ENCODE data around the gene SAP25. TPM values are rescaled to one million over a fixed set of nuclear protein-coding genes. Genes with fewer than 3 reads are reported as not detected.

SAP25 gene
- total and polyA plus RNA-seq, 2 experiments from 2014 or later, result 3.8 to 4.1 TPM

- TF ChIP-seq EZH2phosphoT487 (IDR thresholded peaks at IDR 0.05; ENCODE audit: unreplicated experiment), result no peak
- TF ChIP-seq ZNF114 (CRISPR knock-in tag; IDR thresholded peaks at IDR 0.05), result no peak
- no peak for TF ChIP-seq STAT1 (IDR thresholded peaks at IDR 0.05; ENCODE audit: unreplicated experiment)
- TF ChIP-seq JUNB (IDR thresholded peaks at IDR 0.05; ENCODE audit: unreplicated experiment), result no peak
- no peak for TF ChIP-seq POLR2AphosphoS5 (IDR thresholded peaks at IDR 0.05; ENCODE audit: low read depth)
- no peak for TF ChIP-seq CREB1 (CRISPR knock-in tag; IDR thresholded peaks at IDR 0.05; ENCODE audit: low read depth)
- no peak for TF ChIP-seq NANOG (IDR thresholded peaks at IDR 0.05; ENCODE audit: borderline replicate concordance)
These were observed 2.8 kb upstream of the SAP25 start (continued) for GRCh38 chr7:100576384-100576993.

- no peak for DNase-seq (ENCODE audit: low spot score)
- peaks cover 5% of the 10 kb centered on the region; the same call in 1 of the 2 replicates for H3F3A ChIP-seq (replicated peaks; ENCODE audit: low read depth)
- no peak overlapping the region for H3K4me2 ChIP-seq
- Mint-ChIP-seq H3K4me1 (peaks cover 16% of the 10 kb centered on the region), H3K27ac (no peak overlapping the region), H3K27me3 (ENCODE audit: insufficient read depth, low read depth, poor library complexity) (peaks cover 20% of the 10 kb centered on the region), H3K4me3 (no peak overlapping the region), H3K36me3 (ENCODE audit: low read depth) (peaks cover 12% of the 10 kb centered on the region), H3K9me3 (no peaks in the 10 kb centered on the region)
- no peak overlapping the region for H3K27ac ChIP-seq (ENCODE audit: low read depth)
- no peak for ATAC-seq
- H3K9me2 ChIP-seq (ENCODE audit: insufficient read depth), result no peaks in the 10 kb centered on the region
- TF ChIP-seq EZH2 (IDR thresholded peaks at IDR 0.05; ENCODE audit: low read depth, unreplicated experiment), result no peak
- no peak for TF ChIP-seq CTCF (conservative IDR thresholded peaks at IDR 0.05; ENCODE audit: low read depth in 2 of 2)
- H2AFZ ChIP-seq, result no peak overlapping the region
- no peak overlapping the region for H3K4me3 ChIP-seq
- peaks cover 5% of the 10 kb centered on the region; the same call in 1 of the 2 replicates for H3K36me3 ChIP-seq (ENCODE audit: insufficient read depth)
- H3K27me3 ChIP-seq (ENCODE audit: insufficient read depth), result peaks cover under 1% of the 10 kb centered on the region; the same call in 1 of the 2 replicates
- H3K79me2 ChIP-seq (replicated peaks; ENCODE audit: insufficient read depth), result no peaks in the 10 kb centered on the region
- no peaks in the 10 kb centered on the region for H4K20me1 ChIP-seq (replicated peaks; ENCODE audit: insufficient read depth)
- H3K4me1 ChIP-seq (ENCODE audit: insufficient read depth), result peaks cover 19% of the 10 kb centered on the region
These were observed 2.2 kb upstream of the SAP25 start for GRCh38 chr7:100575746-100576383.

- Histone ChIP-seq H3K79me2 (replicated peaks; ENCODE audit: insufficient read depth) (no peaks in the 10 kb centered on the region), H2AFZ (no peak overlapping the region), H3K27me3 (ENCODE audit: insufficient read depth) (peaks cover 7% of the 10 kb centered on the region; the same call in 1 of the 2 replicates), H4K20me1 (replicated peaks; ENCODE audit: insufficient read depth) (no peaks in the 10 kb centered on the region), H3K4me3 (no peak overlapping the region), H3K4me2 (no peak overlapping the region), H3K27ac (ENCODE audit: low read depth) (no peak overlapping the region), H3K4me1 (ENCODE audit: insufficient read depth) (peaks cover 23% of the 10 kb centered on the region), H3K36me3 (ENCODE audit: insufficient read depth) (peaks cover 5% of the 10 kb centered on the region; the same call in 1 of the 2 replicates), H3K9me2 (ENCODE audit: insufficient read depth) (no peaks in the 10 kb centered on the region), H3F3A (replicated peaks; ENCODE audit: low read depth) (peaks cover 6% of the 10 kb centered on the region; the same call in 1 of the 2 replicates)
- DNase-seq (ENCODE audit: low spot score), result no peak
- Mint-ChIP-seq H3K27me3 (ENCODE audit: insufficient read depth, low read depth, poor library complexity) (peaks cover 24% of the 10 kb centered on the region), H3K36me3 (ENCODE audit: low read depth) (peaks cover 12% of the 10 kb centered on the region), H3K9me3 (no peaks in the 10 kb centered on the region), H3K27ac (no peak overlapping the region), H3K4me1 (peaks cover 18% of the 10 kb centered on the region), H3K4me3 (no peak overlapping the region)
- ATAC-seq, result no peak
- TF ChIP-seq ETS1 (IDR thresholded peaks at IDR 0.05), result no peak
- TF ChIP-seq CREB1 (CRISPR knock-in tag; IDR thresholded peaks at IDR 0.05; ENCODE audit: low read depth), result no peak
- TF ChIP-seq REST (IDR thresholded peaks at IDR 0.05; ENCODE audit: unreplicated experiment), result no peak
These were observed 1.5 kb upstream of the SAP25 start for GRCh38 chr7:100575206-100575631.
